Activated T-helper 17 cell treated with anti-CD3 and anti-CD28 coated beads, Interleukin-2, amount 50 U/mL, for 72 hours (primary cell): Measurements from ENCODE around the gene POLR2J3. TPM values are rescaled to one million over a fixed set of nuclear protein-coding genes. Genes with fewer than 3 reads are reported as not detected.
"Not testable (repeated sequence)": the region's sequence is repeated elsewhere in the genome, so short reads cannot be mapped to it uniquely, and the experiment has no call there.

Experiments used
- ATAC-seq: fragments of 150-1000 bp; cut with Tn5 transposase; replicated peaks from 2 replicates; pipeline ENCODE4 v1.10.0; 2021; ENCODE audit warnings: mild to moderate bottlenecking, moderate library complexity
- H3K27ac Mint-ChIP-seq: one replicate; pipeline ENCODE4 v1.8.0; 2022; ENCODE audit warnings: mixed read lengths
- H3K27me3 Mint-ChIP-seq: one replicate; pipeline ENCODE4 v1.8.0; 2022; ENCODE audit warnings: mixed read lengths
- H3K36me3 Mint-ChIP-seq: one replicate; pipeline ENCODE4 v1.8.0; 2022; ENCODE audit warnings: low read depth, mild to moderate bottlenecking, mixed read lengths
- H3K4me1 Mint-ChIP-seq: one replicate; pipeline ENCODE4 v1.8.0; 2022; ENCODE audit warnings: mixed read lengths
- H3K4me3 Mint-ChIP-seq: one replicate; pipeline ENCODE4 v1.8.0; 2022; ENCODE audit warnings: mild to moderate bottlenecking, mixed read lengths
- H3K9me3 Mint-ChIP-seq: one replicate; pipeline ENCODE4 v1.8.0; 2022; ENCODE audit warnings: mixed read lengths
- total RNA-seq, 2 donors: library from RNA; stranded (reverse); gene quantifications; one replicate each; pipeline ENCODE4 v1.2.3, GENCODE V29; 2022

Gene POLR2J3
- 100 to 1,000 TPM in 1 of 2 donors, 10 to 100 TPM in 1; 76.6 to 101 TPM for total RNA-seq

DNA sequence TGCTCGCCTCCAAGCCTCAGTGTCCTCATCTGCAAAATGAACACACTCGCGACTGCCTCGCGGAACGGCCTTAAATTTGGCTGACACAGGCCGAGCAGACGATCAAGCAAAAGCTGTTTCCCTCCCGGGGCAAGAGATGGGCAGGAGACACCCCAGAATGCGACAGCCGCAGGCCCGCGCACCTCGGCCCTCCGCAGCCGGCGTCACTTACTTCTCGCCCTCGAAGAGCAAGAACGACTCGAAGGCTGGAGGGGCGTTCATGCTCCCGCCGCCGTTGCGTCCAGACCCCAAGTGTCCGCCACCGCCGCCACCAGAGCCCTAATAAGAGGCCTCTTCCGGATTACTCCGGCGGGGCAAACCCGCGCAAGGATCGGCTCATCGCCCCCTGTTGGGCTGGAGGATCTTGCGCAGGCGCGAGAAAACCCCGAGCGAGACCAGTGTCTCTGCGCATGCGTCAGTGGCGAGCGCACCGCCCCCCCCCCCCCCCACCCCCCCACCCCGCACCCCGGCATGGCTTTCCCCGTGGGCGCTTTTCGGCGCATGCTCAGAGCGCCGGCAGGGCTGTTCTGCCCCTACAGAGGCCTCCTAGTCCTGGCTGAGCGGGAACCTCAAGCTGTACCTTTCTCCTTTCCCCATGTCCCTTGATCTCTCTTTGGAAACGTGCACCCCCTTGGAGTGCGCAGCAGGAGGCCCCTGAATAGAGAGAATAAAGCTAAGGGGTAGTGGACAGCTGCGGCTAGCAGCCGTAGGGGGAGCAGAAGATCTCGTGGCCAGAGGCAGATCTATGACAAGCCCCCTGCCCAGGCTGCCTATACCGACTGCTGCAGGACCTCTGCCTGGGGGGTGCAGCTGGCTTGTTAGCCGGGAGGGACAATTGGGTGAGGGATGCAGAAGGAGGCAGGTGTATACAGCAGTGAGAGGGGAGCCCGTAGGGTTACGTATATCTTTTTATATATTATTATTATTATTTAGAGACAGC is at the start of gene POLR2J3:
TSS of gene POLR2J3 (minus strand) at position 323 of the 979 bp plus-strand sequence. CDS start at position 261, 62 bp downstream.
- peak within 1 kb of the TSS; percentile 87 for H3K27ac Mint-ChIP-seq
- H3K36me3 Mint-ChIP-seq, H3K9me3 Mint-ChIP-seq, H3K27me3 Mint-ChIP-seq, H3K4me1 Mint-ChIP-seq: not testable (repeated sequence)
- peak; percentile 83 for ATAC-seq
- H3K4me3 Mint-ChIP-seq = peak within 1 kb of the TSS; percentile 78

DNA sequence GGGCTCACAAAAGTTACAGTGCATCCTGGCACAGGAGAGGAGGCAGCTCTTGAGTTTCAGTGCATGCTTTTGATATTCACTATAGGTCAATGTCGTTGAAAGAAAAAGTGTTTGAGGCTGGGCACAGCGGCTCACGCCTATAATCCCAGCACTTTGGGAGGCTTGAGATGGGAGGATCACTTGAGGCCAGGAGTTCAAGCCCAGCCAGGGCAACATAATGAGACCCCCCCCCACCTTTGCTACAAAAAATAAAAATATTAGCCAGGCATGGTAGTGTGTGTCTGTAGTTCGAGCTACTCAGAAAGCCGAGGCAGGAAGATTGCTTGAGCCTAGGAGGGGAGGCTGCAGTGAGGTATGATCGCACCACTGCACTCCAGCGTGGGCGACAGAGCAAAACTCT is 45.7 kb upstream of the POLR2J3 start:
- not testable (repeated sequence) for ATAC-seq, H3K4me1 Mint-ChIP-seq, H3K27me3 Mint-ChIP-seq, H3K36me3 Mint-ChIP-seq, H3K27ac Mint-ChIP-seq, H3K9me3 Mint-ChIP-seq, H3K4me3 Mint-ChIP-seq

DNA sequence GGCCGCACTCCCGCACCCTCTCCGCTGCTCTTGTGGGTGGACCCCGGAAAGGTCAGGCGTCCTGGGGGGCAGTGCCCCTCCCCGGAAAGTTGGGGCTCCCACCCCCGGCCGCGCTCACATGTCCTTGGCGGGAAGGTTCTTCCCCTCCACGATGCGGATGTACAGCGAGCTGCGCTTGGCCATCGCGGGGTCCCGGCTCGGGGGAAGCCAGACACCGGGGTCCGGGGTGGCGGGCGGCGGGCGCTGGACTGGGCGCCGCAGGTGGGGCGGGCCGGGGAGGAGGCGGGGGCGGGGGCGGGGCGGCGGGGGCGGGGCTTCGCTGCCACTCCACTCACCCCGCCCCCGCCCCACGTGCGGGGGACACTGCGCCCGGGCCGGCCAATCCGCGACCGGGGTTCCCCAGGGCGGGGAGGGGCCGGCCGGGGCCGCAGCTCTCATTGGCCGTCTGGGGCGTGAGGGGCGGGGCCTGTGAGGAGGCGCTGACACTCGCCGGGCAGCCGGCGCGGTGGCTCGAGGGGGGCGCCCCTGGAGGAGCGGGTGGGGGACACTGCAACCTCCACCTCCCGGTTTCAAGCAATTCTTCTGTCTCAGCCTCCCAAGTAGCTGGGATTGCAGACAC is 44.2 kb upstream of the POLR2J3 start, which contains the start of gene RASA4:
TSS of gene RASA4 (minus strand) at position 250 of the 619 bp plus-strand sequence. CDS start at position 183, 67 bp downstream.
- H3K4me1 Mint-ChIP-seq, H3K4me3 Mint-ChIP-seq: not testable (repeated sequence)
- ATAC-seq = peak; percentile 94

DNA sequence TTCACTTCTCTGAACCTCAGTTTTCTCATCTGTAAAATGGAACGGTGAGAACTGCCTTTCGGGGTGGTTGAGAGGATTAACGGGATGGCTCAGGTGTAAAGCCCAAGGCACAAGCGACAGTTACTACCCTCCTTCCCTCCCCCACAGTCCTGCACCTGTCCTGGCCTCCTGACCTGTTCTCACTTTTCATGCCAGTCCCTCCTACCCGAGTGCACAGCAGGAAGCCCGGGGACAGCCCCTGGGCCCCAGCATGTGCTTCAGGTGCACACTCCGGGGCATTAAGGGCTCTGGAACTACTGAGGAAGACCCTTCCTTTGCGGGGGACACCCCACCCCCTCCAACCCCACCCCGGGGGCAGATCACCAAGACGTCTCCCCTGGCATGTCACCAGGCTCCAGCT is 43.5 kb upstream of the POLR2J3 start:
- not testable (repeated sequence) for H3K36me3 Mint-ChIP-seq
- peak; percentile 18 for ATAC-seq

More for the DNA sequence above, 44.2 kb upstream of the POLR2J3 start, which contains the start of gene RASA4:
- H3K27me3 Mint-ChIP-seq, H3K36me3 Mint-ChIP-seq, H3K27ac Mint-ChIP-seq, H3K9me3 Mint-ChIP-seq: not testable (repeated sequence)

DNA sequence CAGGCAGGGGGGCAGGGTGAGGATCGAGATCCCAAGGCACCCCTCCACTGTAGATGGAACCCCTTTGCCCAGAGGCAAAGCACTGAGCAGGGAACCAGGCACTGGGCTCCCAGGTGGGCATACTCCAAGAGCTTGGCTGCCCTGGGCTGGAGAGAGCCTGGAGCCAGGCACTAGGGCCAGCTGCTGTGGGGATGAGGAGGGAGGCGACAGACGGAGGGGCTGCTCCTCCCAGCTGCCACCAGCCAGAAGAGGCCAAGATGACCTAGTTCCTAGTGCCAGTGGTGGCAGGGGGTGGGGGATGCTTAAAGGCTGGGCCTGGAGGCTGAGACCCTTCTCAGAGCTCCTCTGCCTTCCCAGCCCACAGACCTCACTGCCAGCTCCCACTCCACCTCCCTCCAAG is 42.5 kb upstream of the POLR2J3 start:
- H3K4me3 Mint-ChIP-seq, H3K36me3 Mint-ChIP-seq, H3K4me1 Mint-ChIP-seq, ATAC-seq, H3K27ac Mint-ChIP-seq, H3K27me3 Mint-ChIP-seq, H3K9me3 Mint-ChIP-seq: not testable (repeated sequence)

More for the DNA sequence above, 43.5 kb upstream of the POLR2J3 start:
- H3K27ac Mint-ChIP-seq, H3K27me3 Mint-ChIP-seq, H3K9me3 Mint-ChIP-seq, H3K4me1 Mint-ChIP-seq, H3K4me3 Mint-ChIP-seq: not testable (repeated sequence)

DNA sequence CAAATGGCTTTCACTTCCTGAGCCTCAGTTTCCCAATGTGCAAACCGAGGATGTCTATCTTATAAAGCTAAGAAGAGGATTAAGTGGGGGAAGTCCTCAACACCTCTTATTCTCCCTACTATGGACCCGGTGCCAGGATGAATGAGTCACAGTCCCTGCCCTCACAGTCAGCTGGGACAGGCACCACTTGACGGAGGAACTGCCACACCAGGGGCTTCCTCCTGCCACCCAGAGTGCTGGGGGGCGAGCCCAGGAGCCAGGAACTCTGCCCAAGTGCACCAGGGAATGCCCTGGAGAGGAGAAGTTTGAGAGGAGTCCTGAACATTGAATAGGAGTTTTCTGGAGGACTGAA is 41.9 kb upstream of the POLR2J3 start:
- not testable (repeated sequence) for H3K4me3 Mint-ChIP-seq, H3K4me1 Mint-ChIP-seq, H3K9me3 Mint-ChIP-seq, H3K27ac Mint-ChIP-seq, H3K27me3 Mint-ChIP-seq, H3K36me3 Mint-ChIP-seq
- peak; percentile 17 for ATAC-seq

DNA sequence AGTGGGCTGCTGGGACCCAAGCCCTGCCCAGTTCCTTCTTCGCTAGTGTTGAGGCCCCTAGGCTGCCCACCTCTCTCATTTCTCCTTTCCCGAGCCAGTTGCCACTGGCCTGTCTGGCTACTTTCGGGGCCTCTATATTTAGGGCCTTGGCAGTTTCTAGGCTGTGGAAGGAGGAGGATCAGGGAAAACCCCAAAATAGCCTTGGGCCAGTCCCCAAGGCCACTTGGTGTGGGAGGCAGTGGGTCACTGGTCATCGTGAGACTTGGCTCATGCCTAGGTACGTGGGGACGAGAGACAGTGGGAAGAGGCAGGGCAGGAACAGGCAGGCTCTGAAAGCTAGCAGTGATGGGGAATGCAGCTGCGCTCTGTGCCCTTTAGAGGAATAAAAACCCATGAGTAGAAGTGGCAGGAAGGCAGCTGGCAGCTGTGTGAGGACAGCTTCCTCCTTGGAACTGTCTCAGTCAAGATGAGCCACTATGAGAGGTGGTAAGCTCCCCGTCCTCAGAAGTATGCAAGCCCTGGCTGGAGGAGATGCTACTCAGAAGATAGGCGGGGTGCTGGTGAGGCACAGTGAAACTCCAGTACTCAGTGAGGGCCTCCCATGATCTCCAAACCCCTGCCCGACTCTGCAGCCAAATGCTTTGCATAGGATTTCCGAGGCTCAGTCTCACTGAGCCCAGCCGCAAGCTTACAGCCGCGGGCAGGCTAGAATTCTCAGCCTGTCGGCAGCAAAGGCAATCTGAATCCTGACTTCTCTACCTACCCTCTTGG is 41.4 kb upstream of the POLR2J3 start:
- peak; percentile 13 for ATAC-seq
- not testable (repeated sequence) for H3K36me3 Mint-ChIP-seq, H3K27ac Mint-ChIP-seq, H3K27me3 Mint-ChIP-seq, H3K9me3 Mint-ChIP-seq, H3K4me3 Mint-ChIP-seq, H3K4me1 Mint-ChIP-seq

DNA sequence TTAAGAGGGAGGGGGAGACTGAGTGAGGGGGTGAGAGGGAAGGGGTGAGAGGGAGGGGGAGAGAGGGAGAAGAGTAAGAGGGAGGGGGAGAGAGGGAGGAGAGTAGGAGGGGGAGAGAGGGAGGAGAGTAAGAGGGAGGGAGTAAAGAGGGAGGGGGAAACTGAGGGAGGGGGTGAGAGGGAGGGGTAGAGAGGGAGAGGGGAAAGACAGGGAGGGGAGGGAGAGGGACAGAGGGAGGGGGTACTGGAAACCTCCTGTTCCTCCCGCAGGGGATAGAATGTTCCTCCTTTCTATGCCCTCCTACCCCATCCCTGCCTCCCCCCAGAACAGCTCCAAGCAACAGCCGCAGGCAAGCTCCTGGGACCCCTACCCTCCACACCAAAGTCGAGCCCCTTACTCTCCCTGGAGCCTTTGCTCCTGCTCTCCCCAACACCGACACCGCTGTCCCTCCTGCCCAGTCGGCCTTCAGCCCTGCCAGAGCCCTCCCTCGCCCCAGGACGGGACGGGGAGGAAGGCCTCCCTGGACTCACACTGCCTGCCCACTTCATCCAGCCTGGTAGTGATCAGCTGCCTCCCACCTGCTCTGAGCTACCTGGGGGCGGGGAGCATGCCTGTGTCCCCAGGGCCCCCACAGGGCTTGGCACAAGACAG is 39.4 kb upstream of the POLR2J3 start:
- H3K27me3 Mint-ChIP-seq, H3K9me3 Mint-ChIP-seq, H3K4me1 Mint-ChIP-seq, H3K4me3 Mint-ChIP-seq, H3K36me3 Mint-ChIP-seq, ATAC-seq, H3K27ac Mint-ChIP-seq: not testable (repeated sequence)

DNA sequence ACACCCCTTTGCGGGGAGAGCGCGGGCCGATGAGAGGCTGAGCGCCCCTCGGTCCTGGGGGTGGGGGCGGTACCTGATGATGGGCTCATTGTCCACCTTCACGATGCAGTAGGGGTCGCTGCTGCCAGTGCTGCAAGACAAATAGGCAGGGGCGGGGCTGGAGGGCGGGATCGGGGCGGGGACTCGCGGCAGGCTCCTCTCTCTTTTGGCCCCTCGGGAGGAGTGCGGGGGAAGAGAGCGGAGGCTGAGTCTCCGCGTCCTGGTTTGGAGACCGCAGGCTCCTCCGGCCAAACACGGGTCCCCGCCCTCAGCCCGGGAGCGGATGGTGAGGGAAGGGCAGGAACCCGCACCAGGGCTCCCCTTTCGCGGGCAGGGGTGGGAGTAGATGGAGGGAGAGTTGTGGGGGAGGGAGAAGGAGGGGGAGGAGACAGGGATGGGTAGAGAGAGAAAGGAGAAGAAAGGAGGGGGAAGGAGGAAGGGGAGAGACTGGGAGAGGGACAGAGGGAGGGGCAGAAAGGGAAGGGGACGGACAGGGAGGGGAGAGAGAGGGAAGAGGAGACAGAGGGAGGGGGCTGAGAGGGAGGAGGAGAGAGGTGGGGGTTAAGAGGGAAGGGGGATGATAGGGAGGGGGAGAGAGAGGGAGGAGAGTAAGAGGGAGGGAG is 38.8 kb upstream of the POLR2J3 start:
- peak; percentile 56 for ATAC-seq
- H3K9me3 Mint-ChIP-seq, H3K27me3 Mint-ChIP-seq, H3K4me3 Mint-ChIP-seq, H3K4me1 Mint-ChIP-seq, H3K36me3 Mint-ChIP-seq, H3K27ac Mint-ChIP-seq: not testable (repeated sequence)

DNA sequence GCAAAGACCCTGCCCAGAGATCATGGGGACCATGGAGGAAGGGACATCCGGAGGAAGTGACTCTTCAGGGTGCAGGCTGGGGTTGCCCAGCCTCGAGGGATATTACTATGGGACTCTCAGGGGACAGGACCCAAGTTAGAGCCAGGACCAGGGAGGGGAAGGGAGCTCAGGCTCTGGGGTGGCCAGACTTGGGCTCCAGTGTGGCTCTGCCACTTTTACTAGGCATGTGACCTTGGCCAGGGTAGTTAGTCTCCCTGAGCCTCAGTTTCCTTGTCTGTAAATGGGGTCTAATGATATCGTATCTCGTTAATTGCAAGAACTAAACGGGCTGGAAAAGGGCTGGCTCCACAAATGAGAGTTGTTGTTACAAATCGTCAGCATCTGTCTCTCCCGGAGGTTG is 38.1 kb upstream of the POLR2J3 start:
- not testable (repeated sequence) for H3K36me3 Mint-ChIP-seq, H3K9me3 Mint-ChIP-seq, H3K27me3 Mint-ChIP-seq, ATAC-seq, H3K4me1 Mint-ChIP-seq, H3K4me3 Mint-ChIP-seq, H3K27ac Mint-ChIP-seq

DNA sequence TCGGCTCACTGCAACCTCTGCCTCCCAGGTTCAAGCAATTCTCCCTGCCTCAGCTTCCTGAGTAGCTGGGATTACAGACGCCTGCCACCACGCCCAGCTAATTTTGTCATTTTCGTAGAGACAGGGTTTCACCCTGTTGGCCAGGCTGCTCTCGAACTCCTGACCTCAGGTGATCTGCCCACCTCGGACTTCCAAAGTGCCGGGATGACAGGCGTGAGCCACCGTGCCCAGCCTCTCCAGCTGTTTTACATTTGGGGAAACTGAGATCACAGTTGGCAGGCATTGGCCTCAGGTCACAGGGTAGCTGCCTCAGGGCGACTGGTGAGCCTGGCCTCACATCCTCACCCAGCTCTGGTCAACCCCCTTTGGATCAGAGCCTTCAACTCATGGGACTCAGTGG is 37.4 kb upstream of the POLR2J3 start:
- H3K4me1 Mint-ChIP-seq, H3K27ac Mint-ChIP-seq, H3K36me3 Mint-ChIP-seq, ATAC-seq, H3K9me3 Mint-ChIP-seq, H3K27me3 Mint-ChIP-seq, H3K4me3 Mint-ChIP-seq: not testable (repeated sequence)

DNA sequence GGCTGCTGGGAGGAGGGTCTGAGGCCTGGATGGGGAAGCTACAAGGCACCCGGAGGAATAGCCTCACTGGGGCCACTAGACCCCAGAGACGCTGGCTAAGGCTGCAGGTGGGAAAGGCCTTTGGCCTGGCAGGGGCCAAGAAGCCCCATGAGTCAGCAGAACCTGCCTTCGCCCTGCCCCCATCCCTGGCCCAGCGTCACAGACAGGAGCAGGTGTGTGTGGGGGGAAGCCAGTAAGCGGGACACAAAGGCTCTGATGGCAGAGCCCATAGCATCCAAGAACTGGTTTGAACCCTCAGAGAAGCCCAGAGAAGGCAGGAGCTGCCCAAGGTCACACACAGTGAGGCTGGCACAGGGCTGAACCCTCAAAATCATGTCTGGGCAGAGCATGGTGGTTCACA is 34.5 kb upstream of the POLR2J3 start:
- not testable (repeated sequence) for H3K4me3 Mint-ChIP-seq, H3K9me3 Mint-ChIP-seq, H3K4me1 Mint-ChIP-seq

DNA sequence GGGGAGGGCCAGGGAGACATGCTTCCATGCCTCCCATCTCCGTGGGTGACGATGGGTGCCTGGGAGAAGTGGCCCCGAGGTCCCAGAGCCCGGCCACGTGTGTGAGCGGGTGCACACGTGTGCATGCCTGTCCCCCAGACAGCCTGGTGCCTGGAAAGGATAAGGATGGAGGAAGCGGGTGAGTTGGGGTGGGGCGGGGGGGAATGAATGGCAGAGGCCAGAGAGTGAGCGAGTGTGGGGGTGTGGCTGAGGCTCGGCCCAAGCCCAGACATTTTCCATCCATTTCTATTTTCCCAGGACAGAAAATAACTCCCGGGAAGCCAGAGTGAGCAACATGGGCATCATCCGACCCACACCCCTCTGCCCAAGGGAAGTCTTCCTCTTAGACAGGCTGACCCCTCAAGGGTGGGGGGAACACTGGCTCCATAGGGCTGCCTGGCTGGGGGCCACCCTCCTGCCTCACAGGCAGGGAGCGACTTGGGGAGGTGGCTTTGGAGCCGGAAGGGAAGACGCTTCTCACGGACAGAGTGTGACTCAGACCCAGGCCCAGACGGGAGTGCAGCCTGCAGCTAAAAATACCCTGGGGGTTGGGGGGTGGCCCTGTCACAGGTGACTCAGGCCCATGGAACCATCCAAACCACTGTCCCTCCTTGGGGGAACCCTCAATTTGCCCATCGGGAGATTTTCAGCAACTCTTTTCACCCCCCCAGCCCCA is 32.2 kb upstream of the POLR2J3 start:
- H3K27ac Mint-ChIP-seq, H3K27me3 Mint-ChIP-seq, H3K4me3 Mint-ChIP-seq, H3K9me3 Mint-ChIP-seq, H3K4me1 Mint-ChIP-seq, H3K36me3 Mint-ChIP-seq: not testable (repeated sequence)
- peak; percentile 28 for ATAC-seq

More for the DNA sequence above, 34.5 kb upstream of the POLR2J3 start:
- H3K36me3 Mint-ChIP-seq, H3K27ac Mint-ChIP-seq, ATAC-seq, H3K27me3 Mint-ChIP-seq: not testable (repeated sequence)
